Suprapubic skin (tissue), 3 donors: ENCODE data around the gene ZNF483.

Experiments
- CTCF ChIP-seq, 2 donors: fragments of 200-600 bp in 1 of 2; fragments of 450-650 bp in 1 of 2; sonication (generic) in 1 of 2; IDR thresholded peaks; one replicate each; pipeline ENCODE4 v1.5.1; 2016 to 2019; ENCODE audit warnings: antibody characterized with exemption in 2 of 2, mild to moderate bottlenecking in 1 of 2, moderate library complexity in 1 of 2
- EP300 ChIP-seq: sonication (generic); formaldehyde crosslinking; IDR thresholded peaks from one replicate; pipeline ENCODE4 v1.6.1; 2017; ENCODE audit warnings: antibody characterized with exemption
- POLR2A ChIP-seq, 2 donors: fragments of 450-650 bp; IDR thresholded peaks; one replicate each; pipeline ENCODE4 v1.6.1; 2017; ENCODE audit warnings: antibody characterized with exemption in 2 of 2, mild to moderate bottlenecking in 2 of 2, moderate library complexity in 2 of 2

- TF ChIP-seq CTCF (IDR thresholded peaks at IDR 0.05) (no peak), POLR2A (IDR thresholded peaks at IDR 0.05) (no peak), EP300 (no peak)
Measured at GRCh38 chr9:111524731-111525055, 286 bp upstream of the ZNF483 start.
